SK-N-SH treated with all-trans-retinoic acid at 6 μM for 48 hours (cell line): ENCODE results near the gene TRPV4.

Experiments
- ARNTL ChIP-seq: fragments of 450-650 bp; formaldehyde crosslinking; IDR thresholded peaks from 2 replicates; pipeline ENCODE4 v1.5.0; 2020; ENCODE audit warnings: low read depth, mild to moderate bottlenecking, moderate library complexity, borderline replicate concordance
- CREB5 ChIP-seq: fragments of 250-450 bp; sonication (Bioruptor Pico); IDR thresholded peaks from 2 replicates; pipeline ENCODE4 v1.5.1; 2020; ENCODE audit warnings: low read depth, mild to moderate bottlenecking, moderate library complexity
- ESRRG ChIP-seq: fragments of 250-450 bp; sonication (Bioruptor Pico); IDR thresholded peaks from 2 replicates; pipeline ENCODE4 v1.6.1; 2021; ENCODE audit warnings: mild to moderate bottlenecking

DNA sequence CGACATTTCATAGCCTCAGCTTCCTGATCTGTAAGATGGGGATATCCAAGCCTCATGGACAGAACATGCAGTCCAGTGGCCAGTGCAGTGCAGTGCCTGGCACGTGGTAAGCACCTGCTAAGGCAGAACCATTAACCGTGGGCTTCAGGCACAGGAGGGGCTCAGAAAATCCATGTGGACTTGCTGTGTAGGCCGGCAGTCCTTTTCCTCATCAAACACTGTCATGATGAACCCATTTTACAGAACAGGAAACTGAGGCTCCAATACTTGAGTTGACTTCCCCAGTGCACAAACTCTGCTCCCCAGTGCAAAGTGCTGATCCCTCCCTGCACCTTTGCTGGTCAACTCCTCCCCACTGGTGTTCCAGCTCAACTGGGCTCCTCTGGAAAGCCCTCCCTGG lies 18.0 kb downstream of the TRPV4 start:
- TF ChIP-seq CREB5 (CRISPR knock-in tag) (no peak), ARNTL (CRISPR knock-in tag) (no peak), ESRRG (CRISPR knock-in tag) (no peak)
